ENCODE measurements around the gene SLC22A13.

GRCh38 chr3:38219609-38220197 lies 45.9 kb upstream of the SLC22A13 start:
- TF ChIP-seq TCF4 (CRISPR knock-in tag; IDR thresholded peaks at IDR 0.05; ENCODE audit: borderline replicate concordance) (no peak), SNAI2 (CRISPR knock-in tag; IDR thresholded peaks at IDR 0.05) (no peak), ZFP3 (CRISPR knock-in tag; IDR thresholded peaks at IDR 0.05) (no peak), POU6F1 (CRISPR knock-in tag; IDR thresholded peaks at IDR 0.05; ENCODE audit: borderline replicate concordance, low read depth) (no peak), ZNF565 (CRISPR knock-in tag; conservative IDR thresholded peaks at IDR 0.05; ENCODE audit: low read depth) (no peak), PPARA (CRISPR knock-in tag; IDR thresholded peaks at IDR 0.05; ENCODE audit: borderline replicate concordance) (no peak), RARB (CRISPR knock-in tag; IDR thresholded peaks at IDR 0.05) (no peak), PATZ1 (CRISPR knock-in tag; IDR thresholded peaks at IDR 0.05; ENCODE audit: borderline replicate concordance) (no peak), ARNTL (CRISPR knock-in tag; IDR thresholded peaks at IDR 0.05; ENCODE audit: borderline replicate concordance, low read depth) (no peak), ZFP30 (CRISPR knock-in tag; IDR thresholded peaks at IDR 0.05) (no peak), BACH2 (CRISPR knock-in tag; IDR thresholded peaks at IDR 0.05; ENCODE audit: borderline replicate concordance) (no peak), CSRNP3 (CRISPR knock-in tag; IDR thresholded peaks at IDR 0.05) (no peak)
